WI38 (cell line): ENCODE measurements around the gene CAMK1D.

ENCODE experiments used
- H3K4me3 ChIP-seq: 2 replicates; pipeline ENCODE4 v1.5.1; 2011; ENCODE audit warnings: low read depth, mild to moderate bottlenecking, control low read depth, low read length
- CTCF ChIP-seq: IDR thresholded peaks from 2 replicates; pipeline ENCODE4 v1.5.1; 2012; ENCODE audit warnings: low read depth, mild to moderate bottlenecking, control low read depth, low read length

The CAMK1D gene

GRCh38 chr10:12504628-12505027 is 155.3 kb downstream of the CAMK1D start:
- no peak for TF ChIP-seq CTCF

GRCh38 chr10:12505683-12506082 is 156.3 kb downstream of the CAMK1D start:
- no peak for TF ChIP-seq CTCF
- H3K4me3 ChIP-seq = no peak overlapping the region

More at GRCh38 chr10:12504628-12505027, 155.3 kb downstream of the CAMK1D start:
- H3K4me3 ChIP-seq = no peak overlapping the region

- no peak for TF ChIP-seq CTCF
- no peak overlapping the region for H3K4me3 ChIP-seq
Measured at GRCh38 chr10:12507165-12507850, 158.0 kb downstream of the CAMK1D start.

GRCh38 chr10:12508165-12508564 is 158.8 kb downstream of the CAMK1D start:
- no peak for TF ChIP-seq CTCF
- H3K4me3 ChIP-seq = no peak overlapping the region

GRCh38 chr10:12509016-12509793 is 159.9 kb downstream of the CAMK1D start:
- TF ChIP-seq CTCF = no peak
- H3K4me3 ChIP-seq = no peak overlapping the region

- no peak for TF ChIP-seq CTCF
- H3K4me3 ChIP-seq = no peak overlapping the region
Measured at GRCh38 chr10:12509794-12510100, 160.4 kb downstream of the CAMK1D start.

- TF ChIP-seq CTCF = no peak
Measured at GRCh38 chr10:12510501-12510941, 161.2 kb downstream of the CAMK1D start.

More at GRCh38 chr10:12510501-12510941, 161.2 kb downstream of the CAMK1D start:
- no peak overlapping the region for H3K4me3 ChIP-seq
